HepG2 (cell line): ENCODE data around the gene CALML6.

Experiments
- BRCA1 ChIP-seq: sonication (generic); formaldehyde crosslinking; IDR thresholded peaks from 2 replicates; pipeline ENCODE4 v1.4.0; 2020; ENCODE audit warnings: missing genetic modification reagents
- EP300 ChIP-seq, 3 experiments: sonication (generic) in 1 of 3; formaldehyde crosslinking in 1 of 3; IDR thresholded peaks; 2 replicates each; pipeline versions ENCODE4 v1.5.1 to v1.6.1; 2011 to 2020; ENCODE audit warnings: low read depth in 2 of 3, low read length in 2 of 3, borderline replicate concordance in 1 of 3, improper control_type of control experiment in 1 of 3, mild to moderate bottlenecking in 1 of 3, missing genetic modification reagents in 1 of 3, moderate library complexity in 1 of 3
- PAX8 ChIP-seq: sonication (generic); formaldehyde crosslinking; IDR thresholded peaks from 2 replicates; pipeline ENCODE4 v1.8.0; 2022; ENCODE audit warnings: mild to moderate bottlenecking, missing genetic modification reagents, borderline replicate concordance
- POLR2AphosphoS5 ChIP-seq: IDR thresholded peaks from 2 replicates; pipeline ENCODE4 v1.6.1; 2012; ENCODE audit warnings: low read depth, low read length

GRCh38 chr1:1947493-1947892 is 32.4 kb downstream of the CALML6 start:
- TF ChIP-seq POLR2AphosphoS5: no peak
- no peak for TF ChIP-seq PAX8 (CRISPR knock-in tag)
- TF ChIP-seq BRCA1: no peak
- no peak for TF ChIP-seq EP300 (IDR thresholded peaks at IDR 0.05; ENCODE audit: low read depth in 2 of 2, low read length in 2 of 2)
- TF ChIP-seq EP300 (CRISPR knock-in tag; IDR thresholded peaks at IDR 0.05; ENCODE audit: borderline replicate concordance): no peak
